Dedifferentiated amniotic fluid mesenchymal stem cell (primary cell): ENCODE measurements around the gene RREB1.

Experiments used
- DNase-seq: peaks from one replicate; pipeline ENCODE4 v3.0.0-alpha.2; 2016; ENCODE audit errors: extremely low spot score

Gene RREB1

DNA sequence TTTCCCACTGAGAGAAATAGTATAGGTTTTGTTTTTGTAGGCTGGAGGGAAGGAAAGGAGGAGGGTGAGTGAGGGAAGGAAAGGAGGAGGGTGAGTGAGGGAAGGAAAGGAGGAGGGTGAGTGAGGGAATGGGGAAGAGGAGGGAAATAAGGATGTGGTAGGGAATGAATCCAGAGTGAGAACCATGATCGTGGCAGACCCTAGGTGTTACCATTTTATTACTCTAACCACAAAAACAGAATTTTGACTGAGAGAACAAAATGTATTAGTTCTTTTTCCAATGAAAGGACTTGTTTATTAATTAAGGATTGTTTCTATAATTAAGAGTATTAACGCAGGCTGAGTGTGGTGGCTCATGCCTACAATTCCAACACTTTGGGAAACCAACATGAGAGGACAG, 188.8 kb downstream of the RREB1 start:
- DNase-seq, result no peak

DNA sequence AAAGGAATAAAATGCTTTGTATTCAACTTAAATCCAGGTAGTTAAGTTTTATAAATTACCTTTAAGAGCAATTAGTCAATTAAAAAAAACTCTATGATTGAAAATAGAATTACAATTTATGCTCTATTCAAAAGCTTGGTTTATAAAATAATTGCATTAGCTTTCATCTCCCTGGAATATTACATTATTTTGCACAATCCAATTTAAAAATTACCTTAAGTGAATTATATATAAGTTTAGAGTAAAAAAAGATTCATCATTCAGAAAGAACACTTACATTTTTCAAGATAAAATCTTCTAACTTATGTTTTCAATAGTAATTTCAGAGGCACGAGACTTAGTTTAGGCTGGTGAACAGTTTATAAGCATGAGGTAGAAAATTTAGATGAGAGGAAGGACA, 190.4 kb downstream of the RREB1 start:
- DNase-seq, result no peak

DNA sequence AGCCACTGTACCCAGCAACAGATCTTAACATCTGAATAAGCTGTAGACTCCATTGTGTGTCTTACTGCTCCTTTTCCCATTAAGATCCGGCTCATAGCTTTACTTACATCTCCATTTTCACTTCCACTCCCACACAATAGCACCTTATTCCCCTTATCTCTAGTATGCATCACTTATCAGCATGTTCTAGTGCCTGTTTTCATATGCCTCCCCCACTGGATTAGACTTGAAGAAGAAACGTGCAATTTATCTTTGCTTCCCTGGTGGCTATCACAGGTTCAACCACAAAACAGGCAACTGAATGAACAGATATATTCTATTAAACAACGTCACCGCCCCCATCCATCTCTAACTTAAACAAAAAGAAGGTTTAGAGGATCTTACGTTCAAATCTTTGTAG, 193.2 kb downstream of the RREB1 start:
- DNase-seq, result no peak
